CD4-positive, alpha-beta memory T cell (primary cell): ENCODE results near the gene MRPL55. TPM values are rescaled to one million over a fixed set of nuclear protein-coding genes. Genes with fewer than 3 reads are reported as not detected.
A peak's percentile ranks its signal among the peaks of the same experiment; 100 is the strongest.
"Not testable (repeated sequence)": the region's sequence is repeated elsewhere in the genome, so short reads cannot be mapped to it uniquely, and the experiment has no call there.

ENCODE experiments used
- CTCF ChIA-PET: fragments of 350-600 bp; sonication (Branson Sonifier 250); formaldehyde crosslinking; loops from one replicate; lab custom pipeline; 2021; ENCODE audit warnings: inconsistent platforms; ENCODE audit not compliant: partially characterized antibody; lab: Charles Lee
- POLR2A ChIA-PET: fragments of 350-600 bp; sonication (Branson Sonifier 250); formaldehyde crosslinking; loops from one replicate; lab custom pipeline; 2021; ENCODE audit not compliant: partially characterized antibody; lab: Charles Lee
- DNase-seq, 5 donors: peaks; one replicate each; pipeline versions ENCODE4 v3.0.0 to v3.0.0-alpha.2; 2020 to 2022; ENCODE audit warnings: mixed read lengths in 1 of 5
- H3K27ac ChIP-seq: one replicate; pipeline ENCODE4 v1.7.0; 2013; ENCODE audit warnings: low read depth, low read length
- H3K27me3 ChIP-seq: 2 replicates; pipeline ENCODE4 v1.7.0; 2013; ENCODE audit warnings: mild to moderate bottlenecking, low read length, moderate library complexity; ENCODE audit not compliant: insufficient read depth
- H3K36me3 ChIP-seq: 2 replicates; pipeline ENCODE4 v1.7.0; 2013; ENCODE audit warnings: mild to moderate bottlenecking, low read length, moderate library complexity; ENCODE audit not compliant: insufficient read depth
- H3K4me1 ChIP-seq: 2 replicates; pipeline ENCODE4 v1.7.0; 2013; ENCODE audit warnings: mild to moderate bottlenecking, low read length, moderate library complexity; ENCODE audit not compliant: insufficient read depth
- H3K4me3 ChIP-seq, 2 donors: one replicate each; pipeline ENCODE4 v1.7.0; 2013; ENCODE audit warnings: low read length in 2 of 2, mild to moderate bottlenecking in 1 of 2
- H3K9me3 ChIP-seq, 2 donors: one replicate each; pipeline ENCODE4 v1.7.0; 2013; ENCODE audit warnings: low read length in 2 of 2, control low read depth in 1 of 2; ENCODE audit not compliant: control insufficient read depth in 1 of 2
- H3K27ac Mint-ChIP-seq, 7 donors: one replicate each; pipeline ENCODE4 v1.8.0; 2020 to 2021; ENCODE audit warnings: mixed read lengths in 7 of 7, mild to moderate bottlenecking in 6 of 7, inconsistent platforms in 3 of 7, moderate library complexity in 3 of 7
- H3K27me3 Mint-ChIP-seq, 2 donors: one replicate each; pipeline ENCODE4 v1.8.0; 2020 to 2021; ENCODE audit warnings: mixed read lengths in 2 of 2
- H3K36me3 Mint-ChIP-seq, 2 donors: one replicate each; pipeline ENCODE4 v1.8.0; 2020 to 2021; ENCODE audit warnings: mixed read lengths in 2 of 2, inconsistent platforms in 1 of 2, mild to moderate bottlenecking in 1 of 2
- H3K4me1 Mint-ChIP-seq, 4 donors: one replicate each; pipeline ENCODE4 v1.8.0; 2020 to 2021; ENCODE audit warnings: mixed read lengths in 4 of 4, mild to moderate bottlenecking in 1 of 4
- H3K4me3 Mint-ChIP-seq, 8 donors: one replicate each; pipeline ENCODE4 v1.8.0; 2020 to 2021; ENCODE audit warnings: mixed read lengths in 8 of 8, mild to moderate bottlenecking in 7 of 8, moderate library complexity in 6 of 8, inconsistent platforms in 3 of 8
- H3K9me3 Mint-ChIP-seq, 8 donors: one replicate each; pipeline ENCODE4 v1.8.0; 2020 to 2021; ENCODE audit warnings: mixed read lengths in 8 of 8, mild to moderate bottlenecking in 5 of 8, inconsistent platforms in 3 of 8, moderate library complexity in 1 of 8
- intact Hi-C: fragments of 100-400 bp; cut with micrococcal nuclease; formaldehyde crosslinking; loops from one replicate; pipeline ENCODE4 v1.15.1; 2023
- polyA plus RNA-seq, 2 donors: library from polyadenylated mRNA; unstranded; fragments of 300-500 nt; fragmentation: Illumina TruSeq; gene quantifications; one replicate each; pipeline ENCODE4 v1.2.3, GENCODE V29; 2021
- total RNA-seq, 2 experiments: library from RNA; stranded (reverse); gene quantifications; one replicate each; pipeline ENCODE4 v1.2.3, GENCODE V29; 2021

Gene MRPL55
- total and polyA plus RNA-seq, 4 experiments from 2014 or later: 57.8 to 157 (median 86.5) TPM

DNA sequence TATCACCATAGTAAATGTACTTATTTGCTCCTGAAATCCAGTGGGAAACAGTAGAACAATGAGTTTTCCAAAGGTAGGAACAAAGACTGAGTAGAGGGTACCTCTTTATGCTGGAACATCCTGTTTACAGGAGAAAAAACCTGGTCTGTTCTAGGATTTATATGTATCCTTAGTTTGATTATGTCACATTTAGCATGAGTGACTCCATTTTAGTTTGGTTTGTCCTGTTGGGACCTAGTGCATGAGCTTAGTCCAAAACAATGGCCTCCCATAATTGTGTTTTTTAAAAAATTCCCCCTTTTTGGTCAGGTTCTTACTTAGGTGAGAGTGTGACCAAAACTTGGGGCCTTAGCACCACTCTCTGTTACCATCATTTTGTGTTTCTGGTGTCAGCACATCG is 3.5 kb upstream of the MRPL55 start:
- intact Hi-C loops: no loop called here
- H3K36me3 ChIP-seq: no peaks in the 10 kb centered on the region
- POLR2A ChIA-PET: interaction anchor here (0.7 to 1.0 kb wide), 2 partner anchors 30 to 74 kb away, joined by 3 read pairs; partner anchors contain the start of gene ARF1
- H3K4me1 ChIP-seq: peaks cover 20% of the 10 kb centered on the region
- Mint-ChIP-seq H3K27ac (no peak overlapping the region), H3K36me3 (peaks cover 0 to 5% of the 10 kb centered on the region in 2 donors), H3K4me1 (peaks cover 8 to 26% (median 17%) of the 10 kb centered on the region in 4 donors), H3K4me3 (no peak overlapping the region), H3K9me3 (no peaks in the 10 kb centered on the region), H3K27me3 (no peaks in the 10 kb centered on the region)
- H3K4me3 ChIP-seq: no peak overlapping the region
- DNase-seq: no peak
- no peaks in the 10 kb centered on the region for H3K27me3 ChIP-seq
- no peak overlapping the region for H3K27ac ChIP-seq
- H3K9me3 ChIP-seq: no peaks in the 10 kb centered on the region
- CTCF ChIA-PET: interaction anchor here (0.8 kb wide), 1 partner anchor 18 kb away, joined by 3 read pairs; no protein-coding TSS in a partner anchor

DNA sequence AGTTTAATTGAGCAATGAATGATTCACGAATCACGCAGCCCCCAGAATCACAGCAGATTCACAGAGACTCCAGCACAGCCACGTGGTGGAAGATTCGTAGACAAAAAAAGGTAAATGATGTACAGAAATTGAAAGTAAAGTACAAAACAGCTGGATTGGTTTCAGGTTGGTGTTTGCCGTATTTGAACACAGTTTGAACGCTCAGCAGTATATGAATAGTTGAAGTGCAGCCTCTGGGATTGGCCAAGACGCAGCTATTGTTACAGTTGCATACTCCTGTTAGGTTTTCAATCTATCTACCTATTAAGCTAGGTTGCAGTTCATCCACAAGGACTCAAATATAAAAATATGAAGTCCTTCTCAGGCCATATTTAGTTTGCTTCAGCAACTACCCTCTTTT is 3.1 kb upstream of the MRPL55 start:
- Mint-ChIP-seq H3K27me3 (no peaks in the 10 kb centered on the region), H3K4me3 (no peak overlapping the region), H3K27ac (no peak overlapping the region), H3K36me3 (peaks cover 0 to 7% of the 10 kb centered on the region in 2 donors), H3K4me1 (peaks cover 8 to 28% (median 19%) of the 10 kb centered on the region in 4 donors), H3K9me3 (no peaks in the 10 kb centered on the region)
- POLR2A ChIA-PET: interaction anchor here (0.7 kb wide), 1 partner anchor 30 kb away, joined by 3 read pairs; the partner anchor contains the start of gene ARF1
- no peak for DNase-seq
- Histone ChIP-seq H3K27ac (no peak overlapping the region), H3K4me1 (peaks cover 21% of the 10 kb centered on the region), H3K36me3 (no peaks in the 10 kb centered on the region), H3K4me3 (no peak overlapping the region), H3K9me3 (no peaks in the 10 kb centered on the region), H3K27me3 (no peaks in the 10 kb centered on the region)
- intact Hi-C loops: no loop called here
- CTCF ChIA-PET: interaction anchor here (0.8 kb wide), 1 partner anchor 18 kb away, joined by 3 read pairs; no protein-coding TSS in a partner anchor

DNA sequence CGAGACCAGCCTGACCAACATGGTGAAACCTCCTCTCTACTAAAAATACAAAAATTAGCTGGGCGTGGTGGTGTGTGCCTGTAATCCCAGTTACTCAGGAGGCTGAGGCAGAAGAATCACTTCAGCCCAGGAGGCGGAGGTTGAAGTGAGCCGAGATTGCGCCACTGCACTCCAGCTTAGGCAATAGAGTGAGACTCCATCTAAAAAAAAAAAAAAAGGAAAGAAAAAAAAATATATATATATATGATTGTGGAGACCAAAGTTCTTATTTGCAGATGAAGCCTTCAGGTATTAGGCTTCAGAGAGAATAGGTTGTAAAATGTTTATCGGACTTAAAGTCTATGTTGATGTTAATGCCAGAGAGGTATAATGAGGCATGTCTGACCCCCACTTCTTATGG is 2.2 kb upstream of the MRPL55 start:
- H3K9me3 ChIP-seq, intact Hi-C loops, H3K27ac Mint-ChIP-seq, H3K36me3 ChIP-seq, DNase-seq, H3K27me3 ChIP-seq, H3K4me3 ChIP-seq, H3K27ac ChIP-seq, H3K9me3 Mint-ChIP-seq, H3K4me3 Mint-ChIP-seq, H3K27me3 Mint-ChIP-seq: not testable (repeated sequence)
- Mint-ChIP-seq H3K4me1 (peaks cover 8 to 36% (median 22%) of the 10 kb centered on the region in 4 donors), H3K36me3 (peaks cover 0 to 14% of the 10 kb centered on the region in 2 donors)
- peaks cover 21% of the 10 kb centered on the region for H3K4me1 ChIP-seq
- POLR2A ChIA-PET: interaction anchor here (1.1 kb wide), 2 partner anchors 29 kb away, joined by 3 to 4 read pairs; partner anchors contain the start of gene ARF1
- CTCF ChIA-PET: interaction anchor here (3.1 kb wide), 1 partner anchor 19 kb away, joined by 14 read pairs; no protein-coding TSS in a partner anchor

DNA sequence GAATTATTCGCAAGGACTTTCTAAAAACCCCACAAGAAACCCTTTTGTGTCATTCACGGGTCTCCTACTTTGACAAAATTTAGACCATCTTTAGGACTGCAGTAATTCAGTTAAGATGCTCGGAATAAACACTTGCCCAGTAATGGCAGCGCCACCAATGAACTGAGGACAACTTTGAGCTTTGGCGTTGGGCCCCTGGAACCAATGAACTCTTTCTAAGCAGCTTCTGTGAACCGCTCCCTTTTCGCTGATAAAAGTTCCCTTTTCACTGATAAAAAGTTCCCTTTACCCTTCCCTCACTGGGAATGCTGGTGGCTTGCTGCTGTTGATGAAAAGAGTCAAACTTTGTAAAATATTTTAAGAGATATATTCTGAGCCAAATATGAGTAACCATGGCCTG is 1.5 kb upstream of the MRPL55 start:
- peaks cover 12% of the 10 kb centered on the region for H3K36me3 ChIP-seq
- Mint-ChIP-seq H3K27ac (peak overlapping the region in 2 of 7 donors; percentile 43 to 98), H3K9me3 (no peaks in the 10 kb centered on the region), H3K4me1 (peaks cover 8 to 37% (median 22%) of the 10 kb centered on the region in 4 donors), H3K4me3 (peak overlapping the region in 1 of 8 donors; percentile 21), H3K27me3 (no peaks in the 10 kb centered on the region), H3K36me3 (peaks cover 0 to 15% of the 10 kb centered on the region in 2 donors)
- peaks cover 21% of the 10 kb centered on the region for H3K4me1 ChIP-seq
- H3K27ac ChIP-seq: no peak overlapping the region
- DNase-seq: no peak
- no peaks in the 10 kb centered on the region for H3K9me3 ChIP-seq
- CTCF ChIA-PET: interaction anchor here (1.2 to 3.1 kb wide), 2 partner anchors 20 to 26 kb away, joined by 3 to 14 read pairs; no protein-coding TSS in a partner anchor
- H3K4me3 ChIP-seq: no peak overlapping the region
- intact Hi-C loops: no loop called here
- H3K27me3 ChIP-seq: no peaks in the 10 kb centered on the region
- POLR2A ChIA-PET: interaction anchor here (0.9 to 3.2 kb wide), 5 partner anchors 21 to 376 kb away, joined by 3 to 26 read pairs (median 3); partner anchors contain the start of genes ARF1, IBA57, JMJD4 and SNAP47

DNA sequence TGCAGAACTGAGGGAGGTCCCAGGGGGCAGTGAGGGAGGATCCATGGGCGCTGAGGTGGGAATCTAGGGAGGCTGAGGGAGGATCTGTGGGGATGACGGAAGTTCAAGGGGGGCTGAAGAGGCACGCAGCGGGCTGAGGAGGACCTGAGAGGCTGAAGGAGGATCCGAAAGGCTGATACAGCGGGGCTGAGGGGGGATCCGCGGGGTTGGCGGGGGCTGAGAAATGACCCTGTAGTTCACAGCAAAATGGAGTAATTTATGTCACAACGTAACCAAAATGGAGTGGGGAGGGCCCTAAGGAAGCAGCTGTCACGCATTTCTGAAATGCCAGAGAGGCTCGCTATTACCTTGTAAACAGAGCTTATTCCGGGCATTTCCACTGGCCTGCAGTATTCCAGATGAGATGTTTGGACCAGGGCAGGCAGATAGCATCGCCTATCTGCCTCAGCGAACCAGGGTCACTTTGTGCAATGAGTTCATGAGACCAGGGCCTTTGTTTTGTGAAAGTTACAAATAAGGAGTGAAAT is 926 bp upstream of the MRPL55 start:
- H3K4me1 Mint-ChIP-seq: peaks cover 8 to 38% (median 22%) of the 10 kb centered on the region in 4 donors
- DNase-seq: no peak
- H3K27ac Mint-ChIP-seq: peak overlapping the region; percentile 79 to 98 (median 95)
- Histone ChIP-seq H3K27me3 (no peaks in the 10 kb centered on the region), H3K36me3 (peaks cover 12% of the 10 kb centered on the region), H3K4me3 (peak overlapping the region; percentile 68 to 76), H3K27ac (peak overlapping the region; percentile 92), H3K9me3 (no peaks in the 10 kb centered on the region), H3K4me1 (peaks cover 21% of the 10 kb centered on the region)
- peak overlapping the region; percentile 89 to 98 (median 94) for H3K4me3 Mint-ChIP-seq
- H3K27me3 Mint-ChIP-seq: no peaks in the 10 kb centered on the region
- peaks cover 0 to 15% of the 10 kb centered on the region in 2 donors for H3K36me3 Mint-ChIP-seq
- POLR2A ChIA-PET: interaction anchor here (0.7 to 3.2 kb wide), 10 partner anchors 11 to 377 kb away, joined by 3 to 33 read pairs (median 3); partner anchors contain the start of genes ARF1, GUK1, IBA57 and JMJD4
- CTCF ChIA-PET: interaction anchor here (0.9 to 3.1 kb wide), 5 partner anchors 21 to 57 kb away, joined by 3 to 14 read pairs (median 3); no protein-coding TSS in a partner anchor
- intact Hi-C loops: loop anchor here (1.0 to 5.0 kb wide), 5 partner anchors 28 to 1397 kb away; partner anchors contain the start of genes ARF1, GUK1 and NUP133
- no peaks in the 10 kb centered on the region for H3K9me3 Mint-ChIP-seq

DNA sequence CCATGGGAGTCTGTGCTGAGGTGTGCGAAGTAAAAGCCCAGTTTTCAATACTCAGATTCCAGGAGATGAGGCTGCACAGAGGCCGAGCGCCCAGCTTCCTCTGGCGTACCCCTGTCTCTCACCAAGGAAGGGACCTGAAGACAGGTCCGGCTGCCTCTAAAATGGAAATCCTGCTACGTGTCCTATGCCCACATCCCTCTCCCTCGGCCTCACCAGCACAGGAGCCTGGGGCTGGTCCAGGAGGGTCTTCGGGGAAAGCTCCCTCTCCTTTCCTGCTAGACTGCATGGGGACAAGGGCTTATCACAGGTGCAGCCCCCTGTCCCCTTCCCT is 392 bp downstream of the MRPL55 start:
- Histone ChIP-seq H3K27ac (peak overlapping the region; percentile 92), H3K36me3 (peaks cover 12% of the 10 kb centered on the region), H3K27me3 (no peaks in the 10 kb centered on the region), H3K9me3 (no peaks in the 10 kb centered on the region), H3K4me1 (peaks cover 26% of the 10 kb centered on the region), H3K4me3 (peak overlapping the region; percentile 59 to 68)
- no peaks in the 10 kb centered on the region for H3K27me3 Mint-ChIP-seq
- CTCF ChIA-PET: interaction anchor here (1.8 to 3.1 kb wide), 2 partner anchors 22 to 347 kb away, joined by 3 to 14 read pairs; no protein-coding TSS in a partner anchor
- DNase-seq: no peak
- peak overlapping the region; percentile 89 to 98 (median 94) for H3K4me3 Mint-ChIP-seq
- peak overlapping the region; percentile 92 to 98 (median 95) for H3K27ac Mint-ChIP-seq
- peaks cover 0 to 1% (median 0%) of the 10 kb centered on the region in 8 donors for H3K9me3 Mint-ChIP-seq
- intact Hi-C loops: loop anchor here (1.0 to 5.0 kb wide), 5 partner anchors 26 to 1399 kb away; partner anchors contain the start of genes ARF1, GUK1 and NUP133
- POLR2A ChIA-PET: interaction anchor here (0.8 to 3.2 kb wide), 5 partner anchors 9 to 57 kb away, joined by 4 to 33 read pairs (median 18); partner anchors contain the start of genes ARF1, GUK1 and IBA57
- H3K4me1 Mint-ChIP-seq: peaks cover 9 to 51% (median 29%) of the 10 kb centered on the region in 4 donors
- H3K36me3 Mint-ChIP-seq: peaks cover 0 to 19% of the 10 kb centered on the region in 2 donors
